Panc1 (cell line): ENCODE results near the gene SPECC1L.

Experiments
- SIN3A ChIP-seq: IDR thresholded peaks from 2 replicates; pipeline ENCODE4 v1.6.1; 2012; ENCODE audit warnings: low read depth, mild to moderate bottlenecking, low read length, moderate library complexity, borderline replicate concordance; ENCODE audit not compliant: insufficient read depth
- TF ChIP-seq, protein P1 (sequence below): fragments of 450-650 bp; IDR thresholded peaks from 2 replicates; pipeline ENCODE4 v1.5.1; 2017; ENCODE audit warnings: mild to moderate bottlenecking

- TF ChIP-seq, protein P1, sequence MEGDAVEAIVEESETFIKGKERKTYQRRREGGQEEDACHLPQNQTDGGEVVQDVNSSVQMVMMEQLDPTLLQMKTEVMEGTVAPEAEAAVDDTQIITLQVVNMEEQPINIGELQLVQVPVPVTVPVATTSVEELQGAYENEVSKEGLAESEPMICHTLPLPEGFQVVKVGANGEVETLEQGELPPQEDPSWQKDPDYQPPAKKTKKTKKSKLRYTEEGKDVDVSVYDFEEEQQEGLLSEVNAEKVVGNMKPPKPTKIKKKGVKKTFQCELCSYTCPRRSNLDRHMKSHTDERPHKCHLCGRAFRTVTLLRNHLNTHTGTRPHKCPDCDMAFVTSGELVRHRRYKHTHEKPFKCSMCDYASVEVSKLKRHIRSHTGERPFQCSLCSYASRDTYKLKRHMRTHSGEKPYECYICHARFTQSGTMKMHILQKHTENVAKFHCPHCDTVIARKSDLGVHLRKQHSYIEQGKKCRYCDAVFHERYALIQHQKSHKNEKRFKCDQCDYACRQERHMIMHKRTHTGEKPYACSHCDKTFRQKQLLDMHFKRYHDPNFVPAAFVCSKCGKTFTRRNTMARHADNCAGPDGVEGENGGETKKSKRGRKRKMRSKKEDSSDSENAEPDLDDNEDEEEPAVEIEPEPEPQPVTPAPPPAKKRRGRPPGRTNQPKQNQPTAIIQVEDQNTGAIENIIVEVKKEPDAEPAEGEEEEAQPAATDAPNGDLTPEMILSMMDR, result no peak
- TF ChIP-seq SIN3A, result no peak
Measured at GRCh38 chr22:24285245-24285644, 14.6 kb downstream of the SPECC1L start.
